ENCODE measurements around the gene AAMDC.
"Not testable (repeated sequence)": the region's sequence is repeated elsewhere in the genome, so short reads cannot be mapped to it uniquely, and the experiment has no call there.

Gene AAMDC

DNA sequence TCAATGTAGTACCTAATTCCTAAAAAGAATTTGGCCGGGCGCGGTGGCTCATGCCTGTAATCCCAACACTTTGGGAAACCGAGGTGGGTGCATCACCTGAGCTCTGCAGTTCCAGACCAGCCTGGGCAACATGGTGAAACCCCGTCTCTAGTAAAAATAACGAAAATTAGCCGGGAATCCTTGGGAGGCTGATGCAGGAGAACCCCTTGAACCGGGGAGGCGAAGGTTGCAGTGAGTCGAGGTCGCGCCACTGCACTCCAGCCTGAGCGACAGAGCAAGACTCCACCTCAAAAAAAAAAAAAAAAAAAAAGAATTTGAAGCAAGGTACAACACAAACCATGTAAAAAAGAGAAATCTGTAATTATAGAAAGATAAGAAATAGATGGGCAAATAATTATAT lies 1.2 kb downstream of the AAMDC start:
- DNase-seq = not testable (repeated sequence)

DNA sequence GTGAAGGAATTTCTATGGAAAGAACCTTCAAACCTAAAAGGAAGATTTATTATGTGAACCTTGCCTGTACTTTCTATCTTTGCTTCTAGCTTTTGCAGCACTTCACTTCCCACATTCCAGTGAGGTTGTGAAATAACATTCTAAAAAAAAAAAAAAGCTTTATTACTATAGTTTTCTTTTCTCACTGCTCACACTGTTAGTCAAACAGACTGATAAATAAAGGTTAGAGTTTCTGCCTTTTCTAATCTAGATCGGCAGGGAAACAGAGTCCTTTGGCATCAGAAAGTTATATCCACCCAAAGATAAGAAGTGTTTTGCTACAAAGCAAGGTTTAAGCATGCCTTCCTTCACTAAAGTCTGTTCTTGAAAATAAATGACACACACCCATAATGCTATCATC lies 2.8 kb downstream of the AAMDC start:
- no peak for DNase-seq

DNA sequence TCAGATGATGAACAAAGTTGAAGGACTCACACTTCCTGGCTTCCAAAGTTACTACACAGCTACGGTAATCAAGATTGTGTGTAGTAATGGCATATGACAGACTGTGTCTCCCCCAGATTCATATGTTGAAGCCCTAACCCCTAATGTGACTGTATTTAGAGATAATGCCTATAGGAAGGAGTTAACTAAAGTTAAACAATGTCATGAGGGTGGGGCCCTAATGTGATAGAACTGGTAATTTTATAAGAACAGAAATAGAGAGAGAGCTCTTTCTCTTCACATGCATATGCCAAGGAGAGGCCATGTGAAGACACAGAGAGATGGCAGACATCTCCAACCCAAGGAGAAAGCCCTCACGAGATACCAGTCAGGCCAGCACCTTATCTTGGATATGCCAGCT lies 8.0 kb downstream of the AAMDC start:
- DNase-seq = no peak

DNA sequence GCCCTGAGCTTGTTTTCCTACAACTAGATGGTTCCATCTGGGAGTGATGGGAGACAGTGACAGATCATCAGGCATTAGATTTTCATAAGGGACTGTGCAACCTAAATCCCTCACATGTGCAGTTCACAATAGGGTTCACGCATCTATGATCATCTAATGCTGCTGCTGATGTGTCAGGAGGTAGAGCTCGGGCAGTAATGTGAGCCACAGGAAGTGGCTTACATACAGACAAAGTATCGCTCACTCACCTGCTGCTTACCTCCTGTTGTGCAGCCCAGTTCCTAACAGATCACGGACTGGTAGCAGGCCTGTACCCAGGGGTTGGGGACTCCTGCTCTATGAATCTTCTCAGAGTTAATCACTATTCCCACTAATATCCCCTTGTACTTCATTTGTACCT lies 12.4 kb downstream of the AAMDC start:
- DNase-seq = no peak

DNA sequence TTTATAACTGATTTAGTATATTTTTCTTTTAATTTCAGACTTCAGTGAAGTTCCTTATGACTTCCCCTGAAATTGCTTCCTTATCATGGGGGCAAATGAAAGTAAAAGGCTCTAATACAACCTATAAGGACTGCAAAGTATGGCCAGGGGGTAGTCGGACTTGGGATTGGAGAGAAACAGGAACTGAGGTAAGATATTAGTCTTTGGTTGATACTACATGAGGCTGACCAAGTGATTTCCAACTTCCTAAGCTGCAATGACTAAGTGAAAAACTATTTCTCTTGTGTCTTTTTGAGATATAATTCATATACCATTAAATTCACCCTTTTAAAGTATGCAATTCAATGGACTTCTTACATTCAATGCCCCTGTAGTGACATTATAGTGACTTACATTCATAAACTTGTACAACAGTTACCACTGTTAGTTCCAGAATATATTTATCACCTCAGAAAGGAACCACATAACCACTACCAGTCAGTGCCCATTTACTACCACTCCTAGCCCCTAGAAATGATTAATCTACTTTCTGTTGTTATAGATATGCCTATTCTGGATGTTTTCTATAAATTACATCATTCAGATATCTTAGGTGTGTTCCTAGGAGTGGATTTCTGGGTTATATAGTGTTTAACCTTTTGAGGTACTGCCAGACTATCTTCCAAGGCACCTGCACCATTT lies 21.6 kb downstream of the AAMDC start:
- no peak for DNase-seq

DNA sequence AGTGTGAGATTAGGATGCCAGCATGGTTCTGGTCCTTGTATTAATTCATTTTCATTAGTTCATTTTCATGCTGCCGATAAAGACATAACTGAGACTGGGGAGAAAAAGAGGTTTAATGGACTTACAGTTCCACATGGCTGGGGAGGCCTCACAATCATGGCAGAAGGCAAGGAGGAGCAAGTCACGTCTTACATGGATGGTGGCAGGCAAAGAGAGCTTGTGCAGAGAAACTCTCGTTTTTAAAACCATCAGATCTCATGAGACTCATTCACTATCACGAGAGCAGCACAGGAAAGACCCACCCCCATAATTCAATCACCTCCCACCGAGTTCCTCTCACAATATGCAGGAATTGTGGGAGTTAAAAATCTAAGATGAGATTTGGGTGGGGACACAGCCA lies 22.8 kb downstream of the AAMDC start:
- not testable (repeated sequence) for DNase-seq

DNA sequence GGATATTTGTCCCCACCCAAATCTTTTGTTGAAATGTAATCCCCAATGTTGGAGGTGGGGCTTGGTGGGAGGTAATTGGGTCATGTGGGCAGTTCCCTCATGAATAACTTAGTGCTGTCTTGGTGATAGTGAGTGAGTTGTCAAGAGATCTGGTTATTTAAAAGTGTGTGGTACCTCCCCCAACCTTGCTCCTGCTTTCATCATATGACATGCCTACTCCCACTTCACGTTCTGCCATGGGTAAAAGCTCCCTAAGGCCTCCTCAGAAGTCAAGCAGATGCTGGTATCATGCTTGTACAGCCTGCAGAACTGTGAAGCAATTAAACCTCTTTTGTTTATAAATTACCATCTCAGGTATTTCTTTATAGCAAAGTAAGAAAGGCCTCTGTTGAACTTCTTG lies 30.6 kb downstream of the AAMDC start:
- DNase-seq = no peak

DNA sequence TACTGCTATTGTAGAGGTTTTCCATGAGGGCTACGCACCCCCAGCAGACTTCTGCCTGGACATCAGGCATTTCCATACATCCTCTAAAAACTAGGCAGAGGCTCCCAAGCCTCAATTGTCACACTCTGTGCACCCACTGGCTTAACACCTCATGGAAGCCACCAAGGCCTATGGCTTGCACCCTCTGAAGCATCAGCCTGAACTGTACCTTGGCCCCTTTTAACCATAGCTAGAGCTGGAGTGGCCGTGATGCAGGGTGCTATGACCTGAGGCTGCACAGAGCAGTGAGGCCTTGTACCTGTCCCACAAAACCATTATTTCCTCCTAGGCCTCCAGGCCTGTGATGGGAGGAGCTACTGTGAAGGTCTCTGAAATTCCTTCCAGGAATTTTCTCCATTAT lies 33.9 kb downstream of the AAMDC start:
- no peak for DNase-seq

DNA sequence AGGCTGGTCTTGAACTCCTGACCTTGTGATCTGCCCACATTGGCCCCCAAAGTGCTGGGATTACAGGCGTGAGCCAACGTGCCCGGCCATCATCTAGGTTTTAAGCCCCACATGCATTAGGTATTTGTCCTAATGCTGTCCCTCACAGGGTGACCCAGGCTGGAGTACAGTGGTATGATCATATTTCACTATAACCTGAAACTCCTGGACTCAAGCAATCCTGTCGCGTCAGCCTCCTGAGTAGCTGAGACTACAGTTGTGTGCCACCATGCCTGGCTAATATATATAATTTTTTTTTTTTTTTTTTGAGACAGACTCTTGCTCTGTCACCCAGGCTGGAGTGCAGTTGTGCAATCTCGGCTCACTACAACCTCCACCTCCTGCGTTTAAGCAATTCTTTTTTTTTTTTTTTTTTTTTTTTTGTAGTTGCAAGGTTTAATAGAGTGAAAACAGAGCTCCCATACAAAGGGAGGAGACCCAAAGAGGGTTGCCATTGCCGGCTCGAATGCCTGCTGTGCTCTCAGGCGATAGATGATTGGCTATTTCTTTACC lies 37.0 kb downstream of the AAMDC start:
- not testable (repeated sequence) for DNase-seq

DNA sequence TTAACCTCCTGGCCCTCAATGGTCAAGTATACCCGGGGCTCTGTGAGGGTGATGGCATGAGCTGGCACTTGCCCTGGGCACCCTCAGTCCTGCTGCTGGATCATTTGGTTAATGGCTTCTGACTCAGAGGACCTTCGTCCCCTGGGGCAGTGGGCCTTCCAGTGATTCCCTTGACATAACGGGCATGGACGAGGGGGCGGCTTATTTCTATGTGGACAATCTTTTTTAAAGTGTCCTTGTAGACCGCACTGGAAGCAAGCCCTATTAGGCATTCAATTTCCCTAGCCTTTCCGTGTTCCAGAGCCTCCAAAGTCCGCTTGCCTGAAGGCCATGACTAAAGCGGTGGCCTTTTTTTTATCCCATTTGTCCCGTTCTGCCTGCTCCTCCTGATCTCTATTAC lies 40.5 kb downstream of the AAMDC start:
- DNase-seq = not testable (repeated sequence)

DNA sequence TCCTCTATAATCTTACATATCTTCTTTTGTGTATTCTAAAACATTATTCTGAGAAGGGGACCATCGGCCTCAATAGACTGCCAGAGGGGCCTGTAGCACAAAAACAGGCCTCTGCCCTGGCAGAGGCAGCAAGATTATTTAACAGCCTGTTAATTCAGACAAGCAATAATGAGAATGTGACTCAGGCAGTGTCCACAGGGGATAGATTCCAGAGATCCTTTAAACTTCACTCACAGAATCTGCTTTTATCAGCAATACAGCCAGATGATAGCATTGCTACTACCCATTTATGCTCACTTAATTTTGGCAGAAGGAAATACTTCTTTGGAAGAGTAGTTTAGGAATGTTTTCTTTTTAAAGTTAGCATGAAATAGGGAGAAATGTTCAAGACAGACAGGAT lies 44.9 kb downstream of the AAMDC start:
- DNase-seq = no peak

DNA sequence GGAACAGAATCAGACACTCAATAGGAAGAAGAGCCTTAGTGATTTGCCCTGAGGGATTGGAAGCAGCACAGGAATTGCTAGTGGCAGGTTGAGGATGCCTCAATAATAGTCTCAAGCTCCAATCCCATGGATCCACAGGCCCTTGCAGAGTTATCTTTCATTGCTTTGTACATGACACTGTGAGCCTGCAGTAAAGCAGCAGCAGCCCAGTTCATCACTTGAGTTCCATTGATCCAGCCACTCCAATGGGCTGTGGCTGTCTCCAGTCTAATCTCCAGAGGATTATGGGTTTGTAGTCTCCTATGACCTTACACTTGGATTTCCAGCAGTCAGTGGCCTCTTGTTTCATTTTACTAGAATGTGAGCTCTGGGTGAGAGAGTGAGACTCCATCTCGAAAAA lies 45.4 kb downstream of the AAMDC start:
- no peak for DNase-seq

DNA sequence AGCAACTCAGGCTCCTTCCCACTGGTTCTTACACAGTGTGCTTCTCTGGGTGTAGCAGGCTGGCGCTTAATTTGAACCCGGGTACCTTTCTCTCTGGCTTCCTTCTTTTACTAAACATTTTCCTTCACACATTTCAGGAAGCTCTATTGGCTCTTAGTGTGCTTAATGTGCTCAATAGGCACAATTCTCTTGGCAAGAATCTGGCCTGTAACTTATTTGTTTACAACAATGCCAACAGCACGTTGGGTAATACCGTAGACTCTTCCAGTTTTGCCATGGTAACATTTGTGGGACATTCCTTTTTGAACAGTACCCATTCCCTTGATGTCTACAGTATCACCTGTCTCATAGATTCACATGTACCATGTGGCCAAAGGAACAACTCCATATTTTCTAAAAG lies 47.8 kb downstream of the AAMDC start:
- DNase-seq = no peak

DNA sequence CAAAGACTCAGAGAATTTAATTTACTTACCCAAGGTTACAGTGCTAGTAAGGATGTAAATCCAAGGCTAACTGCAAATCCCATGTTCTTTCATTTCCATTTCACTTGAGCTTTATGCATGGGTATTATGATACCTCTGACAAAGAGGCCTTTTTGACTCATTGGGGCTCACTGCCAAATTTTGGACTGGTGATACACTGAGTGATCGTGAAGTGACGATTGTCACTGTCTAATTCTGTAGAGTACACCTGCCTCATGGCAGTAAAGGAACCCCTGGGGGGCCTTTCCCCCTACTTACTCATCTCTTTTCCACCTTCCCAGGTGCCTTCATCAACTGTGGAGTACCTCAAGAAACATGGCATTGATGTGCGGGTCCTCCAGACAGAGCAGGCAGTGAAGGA lies 50.9 kb downstream of the AAMDC start:
- no peak for DNase-seq

DNA sequence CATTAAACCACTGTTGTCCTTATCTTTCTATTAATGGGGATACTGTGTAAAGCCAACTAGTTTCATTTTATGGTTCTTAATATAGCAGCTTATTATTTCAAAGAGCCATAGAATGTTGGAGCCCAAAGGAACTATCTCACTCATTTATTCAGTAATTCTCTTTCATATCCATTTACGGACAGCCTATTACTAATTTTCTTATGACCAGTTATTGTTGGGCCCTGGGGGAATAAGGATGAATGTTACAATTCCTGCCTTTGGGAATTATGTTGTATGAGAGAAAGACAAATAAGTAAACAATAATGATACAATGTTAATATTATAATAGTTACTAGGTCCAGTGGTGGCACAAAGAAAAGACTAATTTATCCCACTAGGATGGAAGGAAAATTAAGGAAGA lies 52.4 kb downstream of the AAMDC start:
- DNase-seq = no peak

DNA sequence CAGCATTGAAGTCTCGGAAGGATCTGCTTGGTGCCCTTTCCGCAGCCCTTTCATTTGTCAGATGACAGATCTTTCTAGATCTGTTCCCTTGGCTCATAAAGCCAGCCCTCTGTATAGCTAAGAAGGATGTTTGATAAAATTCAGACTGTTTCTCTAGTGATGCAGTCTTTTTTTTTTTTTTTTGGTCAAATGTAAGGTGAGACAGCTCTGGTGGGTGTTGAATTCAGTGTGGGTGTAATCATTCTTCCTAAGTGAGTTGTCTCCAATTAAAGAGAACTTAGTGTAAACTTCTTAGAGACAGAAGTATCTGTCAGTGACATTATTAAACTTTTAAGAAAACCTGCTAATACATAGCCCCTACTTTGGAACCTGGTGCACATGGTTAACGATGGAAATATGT lies 53.3 kb downstream of the AAMDC start:
- no peak for DNase-seq

DNA sequence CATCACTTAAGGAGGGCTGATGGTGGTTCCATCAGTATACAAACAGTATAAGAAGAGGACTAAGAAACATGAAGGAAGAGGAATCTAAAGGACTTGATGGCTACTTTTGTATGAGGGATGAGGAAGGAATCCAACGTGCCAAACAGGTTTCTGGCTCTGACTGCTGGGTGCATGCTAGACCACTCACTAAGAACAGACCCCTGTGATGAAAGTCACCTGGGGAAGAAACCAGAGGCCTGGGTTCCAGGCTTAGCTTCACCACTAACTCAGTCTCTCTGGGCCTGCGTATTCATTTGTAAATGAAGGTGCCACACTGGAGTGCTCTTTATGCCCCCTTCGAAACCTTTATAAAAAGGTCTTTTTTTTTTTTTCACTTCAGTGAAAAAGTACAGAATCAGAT lies 55.1 kb downstream of the AAMDC start:
- DNase-seq = no peak

DNA sequence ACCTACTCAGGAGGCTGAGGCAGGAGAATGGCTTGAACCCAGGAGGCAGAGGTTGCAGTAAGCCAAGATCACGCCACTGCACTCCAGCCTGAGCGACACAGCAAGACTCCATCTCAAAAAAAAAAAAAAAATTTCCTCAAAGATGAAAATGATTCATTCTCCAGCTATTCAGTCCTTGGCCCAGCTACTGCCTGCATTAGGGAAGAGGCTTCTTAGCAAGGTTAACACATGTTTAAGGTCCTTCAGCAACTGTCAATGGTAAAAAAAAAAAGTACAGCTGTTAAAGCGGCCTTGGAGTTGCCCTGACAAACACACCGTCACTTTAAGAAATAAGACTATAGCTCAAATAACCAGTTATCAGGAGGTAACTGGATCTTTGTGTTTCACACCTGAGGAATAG lies 57.3 kb downstream of the AAMDC start:
- DNase-seq = not testable (repeated sequence)

DNA sequence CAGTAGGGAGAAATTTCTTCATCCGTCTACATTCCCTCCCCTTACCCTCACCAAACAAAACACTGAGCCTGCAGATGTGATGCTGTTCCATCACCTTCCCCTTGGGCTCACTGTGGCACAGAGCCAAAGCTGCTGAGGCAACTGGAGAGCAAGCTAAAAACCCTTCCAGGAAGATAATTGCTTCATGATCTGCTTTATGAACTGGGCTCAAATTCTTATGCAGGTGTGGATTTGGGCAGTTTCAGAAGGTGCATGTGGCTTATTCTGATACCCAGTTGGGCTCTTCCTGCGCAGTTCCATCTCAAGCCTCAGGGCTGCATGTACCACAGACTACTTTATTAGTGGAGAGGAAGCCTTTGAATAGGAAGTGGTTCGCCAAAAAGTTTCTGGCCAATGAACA lies 58.3 kb downstream of the AAMDC start:
- no peak for DNase-seq

DNA sequence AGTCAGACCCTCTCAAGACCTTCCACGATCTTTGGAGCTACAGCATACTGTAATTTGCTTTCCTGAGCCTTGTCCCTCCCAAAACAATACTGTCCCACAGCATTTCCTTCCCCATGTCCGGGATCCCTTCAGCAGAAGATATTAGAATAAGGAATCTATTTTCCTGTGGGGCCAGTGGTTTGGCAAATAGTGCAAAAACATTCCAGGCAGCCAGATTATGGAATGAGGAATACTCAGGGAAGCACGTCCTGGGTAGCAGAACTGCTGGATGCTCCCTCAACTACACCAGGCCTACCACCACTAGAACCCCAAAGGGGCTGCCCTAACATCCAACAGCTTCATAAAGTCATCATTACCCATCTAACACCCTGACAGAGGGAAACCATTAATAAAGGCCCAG lies 61.5 kb downstream of the AAMDC start:
- no peak for DNase-seq

DNA sequence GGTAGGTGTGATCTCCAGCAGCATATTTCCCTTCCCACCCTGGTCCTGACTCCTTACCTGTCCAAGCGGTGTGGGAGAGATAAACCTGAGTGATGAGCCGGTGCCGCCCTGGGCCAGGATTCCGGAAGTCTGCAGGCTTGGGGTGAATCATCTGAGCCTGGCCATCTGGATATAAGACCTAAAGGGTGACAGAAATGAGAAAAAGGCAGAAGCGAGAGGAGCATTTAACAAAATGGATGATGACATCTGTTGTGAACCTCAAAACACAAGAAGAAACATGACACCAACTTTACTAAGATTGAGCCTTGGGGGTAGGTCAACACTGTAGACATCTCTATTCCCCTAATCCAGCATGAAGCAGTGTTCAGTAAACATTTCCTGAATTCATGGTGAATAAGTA lies 62.8 kb downstream of the AAMDC start:
- no peak for DNase-seq

DNA sequence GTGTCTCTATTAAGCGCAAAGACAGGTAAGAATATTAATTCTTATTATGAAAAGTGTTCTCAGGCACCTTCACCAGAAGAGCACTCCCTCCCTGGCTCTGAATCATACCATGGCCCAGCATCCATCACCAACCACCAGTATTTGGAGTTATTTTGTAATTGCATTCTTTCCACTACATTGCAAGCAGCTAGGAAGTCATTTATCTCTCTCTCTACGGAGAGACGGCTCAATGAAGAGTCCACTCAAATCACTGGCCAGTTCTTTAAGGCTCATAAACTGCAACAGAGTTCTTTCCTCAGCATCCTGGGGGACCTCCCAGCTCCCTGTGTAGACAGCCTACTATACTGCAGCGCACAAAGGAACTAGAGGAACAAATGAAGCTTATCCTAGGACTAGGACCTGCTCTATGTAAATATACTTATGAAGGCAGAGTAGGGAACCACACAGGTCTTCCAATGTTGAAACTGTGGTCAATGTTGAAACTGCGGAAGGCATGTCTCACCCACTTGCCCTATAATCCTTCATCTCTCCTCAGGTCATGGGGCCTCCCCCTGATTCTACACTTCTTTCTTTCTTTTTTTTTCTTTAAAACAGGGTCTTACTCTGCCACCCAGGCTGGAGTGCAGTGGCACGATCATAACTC lies 63.4 kb downstream of the AAMDC start:
- DNase-seq = no peak

DNA sequence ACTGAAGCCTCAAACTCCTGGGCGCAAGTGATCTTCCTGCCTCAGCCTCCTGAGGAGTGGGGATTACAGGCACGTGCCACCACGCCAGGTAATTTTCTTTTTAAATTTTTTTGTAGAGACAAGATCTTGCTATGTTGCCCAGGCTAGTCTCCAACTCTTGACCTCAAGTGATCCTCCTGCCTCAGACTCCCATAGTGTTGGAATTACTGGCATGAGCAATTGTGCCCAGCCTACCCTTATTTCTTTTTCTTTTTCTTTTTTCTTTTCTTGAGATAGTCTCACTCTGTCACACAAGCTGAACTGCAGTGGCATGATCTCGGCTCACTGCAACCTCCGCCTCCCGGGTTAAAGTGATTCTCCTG lies 63.9 kb downstream of the AAMDC start:
- no peak for DNase-seq

DNA sequence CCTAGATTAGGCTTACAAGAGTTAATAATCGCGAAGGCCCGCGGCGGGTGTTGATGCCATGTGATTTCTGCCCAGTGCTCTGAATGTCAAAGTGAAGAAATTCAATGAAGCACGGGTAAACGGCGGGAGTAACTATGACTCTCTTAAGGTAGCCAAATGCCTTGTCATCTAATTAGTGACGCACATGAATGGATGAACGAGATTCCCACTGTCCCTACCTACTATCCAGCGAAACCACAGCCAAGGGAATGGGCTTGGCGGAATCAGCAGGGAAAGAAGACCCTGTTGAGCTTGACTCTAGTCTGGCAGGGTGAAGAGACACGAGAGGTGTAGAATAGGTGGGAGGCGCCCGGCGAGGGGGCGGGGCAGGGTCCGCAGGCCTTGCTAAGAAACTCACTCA lies 65.5 kb downstream of the AAMDC start:
- no peak for DNase-seq

DNA sequence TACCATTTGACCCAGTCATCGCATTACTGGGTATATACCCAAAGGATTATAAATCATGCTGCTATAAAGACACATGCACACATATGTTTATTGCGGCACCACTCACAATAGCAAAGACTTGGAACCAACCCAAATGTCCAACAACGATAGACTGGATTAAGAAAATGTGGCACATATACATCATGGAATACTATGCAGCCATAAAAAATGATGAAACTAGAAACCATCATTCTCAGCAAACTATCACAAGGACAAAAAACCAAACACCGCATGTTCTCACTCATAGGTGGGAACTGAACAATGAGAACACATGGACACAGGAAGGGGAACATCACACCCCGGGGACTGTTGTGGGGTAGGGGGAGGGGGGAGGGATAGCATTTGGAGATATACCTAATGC lies 68.1 kb downstream of the AAMDC start:
- DNase-seq = not testable (repeated sequence)

Data from CD4-positive, alpha-beta T cell treated with Interferon gamma for 1 hour (primary cell).